ENCODE data around the gene PHTF1.
A peak's percentile ranks its signal among the peaks of the same experiment; 100 is the strongest.
"Not testable (repeated sequence)": the region's sequence is repeated elsewhere in the genome, so short reads cannot be mapped to it uniquely, and the experiment has no call there.

Gene PHTF1

DNA sequence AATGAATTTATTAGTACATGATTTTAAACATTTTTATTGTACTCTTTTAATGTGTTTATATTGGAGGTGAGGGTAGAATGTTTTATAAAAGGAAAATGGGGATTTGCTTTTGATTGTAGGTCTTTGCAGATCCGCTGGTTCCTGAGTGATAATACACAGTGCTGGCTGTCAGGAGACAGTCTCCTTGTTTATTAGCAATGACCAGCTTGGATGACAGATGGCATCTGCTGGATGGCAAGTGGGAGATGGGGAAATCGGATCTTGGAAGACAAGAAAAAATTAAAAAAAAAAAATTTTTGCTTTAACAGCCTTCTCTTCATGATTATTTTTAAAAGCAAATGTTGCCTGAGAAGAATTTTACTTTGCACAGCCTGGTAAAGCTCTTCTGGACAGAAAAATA lies 4.4 kb upstream of the PHTF1 start:
- POLR2A ChIA-PET (ENCODE audit: low non-redundant PET): no interaction called here
- no peak overlapping the region for H3K27ac ChIP-seq

DNA sequence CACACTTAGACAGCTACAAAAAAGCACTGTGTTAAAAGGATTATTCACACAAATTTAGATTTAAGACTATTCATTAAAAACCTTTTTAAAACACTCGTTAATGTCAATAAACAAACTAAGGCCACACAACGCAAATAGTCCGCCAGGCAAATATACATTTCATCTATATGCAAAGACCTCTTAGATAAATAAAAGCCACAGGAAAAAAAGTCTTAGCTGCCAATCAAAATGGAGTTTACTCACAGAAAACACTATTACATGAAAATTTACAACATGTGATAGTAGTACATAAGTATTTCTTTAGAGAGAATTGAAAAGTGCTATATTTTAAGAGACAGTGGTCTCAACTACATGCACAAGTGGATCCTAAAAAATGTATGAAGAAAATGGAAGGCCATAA lies 2.7 kb upstream of the PHTF1 start:
- ChIA-PET POLR2A (ENCODE audit: low non-redundant PET) (no interaction called here), CTCF (interaction anchor here (0.6 to 0.7 kb wide), 3 partner anchors 26 to 585 kb away, joined by 3 to 8 read pairs (median 7); no protein-coding TSS in a partner anchor)
- TF ChIP-seq, protein P1, sequence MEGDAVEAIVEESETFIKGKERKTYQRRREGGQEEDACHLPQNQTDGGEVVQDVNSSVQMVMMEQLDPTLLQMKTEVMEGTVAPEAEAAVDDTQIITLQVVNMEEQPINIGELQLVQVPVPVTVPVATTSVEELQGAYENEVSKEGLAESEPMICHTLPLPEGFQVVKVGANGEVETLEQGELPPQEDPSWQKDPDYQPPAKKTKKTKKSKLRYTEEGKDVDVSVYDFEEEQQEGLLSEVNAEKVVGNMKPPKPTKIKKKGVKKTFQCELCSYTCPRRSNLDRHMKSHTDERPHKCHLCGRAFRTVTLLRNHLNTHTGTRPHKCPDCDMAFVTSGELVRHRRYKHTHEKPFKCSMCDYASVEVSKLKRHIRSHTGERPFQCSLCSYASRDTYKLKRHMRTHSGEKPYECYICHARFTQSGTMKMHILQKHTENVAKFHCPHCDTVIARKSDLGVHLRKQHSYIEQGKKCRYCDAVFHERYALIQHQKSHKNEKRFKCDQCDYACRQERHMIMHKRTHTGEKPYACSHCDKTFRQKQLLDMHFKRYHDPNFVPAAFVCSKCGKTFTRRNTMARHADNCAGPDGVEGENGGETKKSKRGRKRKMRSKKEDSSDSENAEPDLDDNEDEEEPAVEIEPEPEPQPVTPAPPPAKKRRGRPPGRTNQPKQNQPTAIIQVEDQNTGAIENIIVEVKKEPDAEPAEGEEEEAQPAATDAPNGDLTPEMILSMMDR (conservative IDR thresholded peaks at IDR 0.05; ENCODE audit: low read depth): no peak
- no peak for DNase-seq (ENCODE audit: low spot score)
- H3K27ac ChIP-seq: no peak overlapping the region

More for the DNA sequence above, 4.4 kb upstream of the PHTF1 start:
- CTCF ChIA-PET: interaction anchor here (0.6 kb wide), 2 partner anchors 887 to 953 kb away, joined by 3 to 5 read pairs; partner anchors contain the start of gene NRAS
- TF ChIP-seq, protein P1 (conservative IDR thresholded peaks at IDR 0.05; ENCODE audit: low read depth): no peak
- DNase-seq (ENCODE audit: low spot score): no peak

DNA sequence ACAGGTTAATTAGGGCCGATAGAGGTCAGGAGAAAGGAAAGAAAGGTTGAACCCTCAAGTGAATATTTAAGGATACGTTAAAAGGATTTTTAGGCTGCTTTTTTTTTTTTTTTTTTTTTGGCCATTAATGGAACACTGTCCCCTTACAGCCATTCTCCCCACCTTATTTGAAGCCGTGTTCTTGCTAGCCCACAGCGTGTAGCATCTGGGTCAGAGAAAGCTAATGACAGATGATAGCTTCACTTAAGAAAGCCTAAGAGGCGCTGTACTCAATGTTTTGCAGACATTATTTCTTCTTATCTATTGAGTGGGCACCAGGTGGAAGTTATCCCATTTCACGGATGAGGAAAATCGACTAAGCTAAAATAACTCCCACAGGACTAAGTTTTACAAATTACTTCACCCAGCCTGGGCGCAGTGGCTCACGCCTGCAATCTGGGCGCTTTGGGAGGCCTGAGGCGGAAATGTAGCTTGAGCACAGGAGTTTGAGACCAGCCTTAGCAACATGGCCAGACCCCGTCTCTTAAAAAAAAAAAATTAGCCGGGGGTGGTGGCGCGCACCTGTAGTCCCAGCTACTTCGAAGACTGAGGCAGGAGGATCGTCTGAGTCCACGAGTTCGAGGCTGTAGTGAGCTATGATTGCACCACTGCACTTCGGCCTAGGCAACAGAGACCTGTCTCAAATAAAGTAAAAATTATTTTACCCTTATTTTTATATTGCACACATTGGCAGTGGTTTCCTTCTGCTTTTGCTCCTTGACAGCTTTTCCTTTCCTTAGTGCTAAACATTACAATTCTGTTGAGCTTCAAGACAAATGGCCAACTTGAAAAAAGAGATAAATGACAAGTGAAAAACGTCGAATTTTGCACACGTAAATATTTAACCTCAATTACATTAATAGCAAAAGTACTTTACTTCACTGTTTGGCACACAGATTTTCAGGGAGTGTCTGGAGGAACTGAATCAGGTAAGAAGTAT lies 1.1 kb upstream of the PHTF1 start:
- TF ChIP-seq, protein P1 (conservative IDR thresholded peaks at IDR 0.05; ENCODE audit: low read depth): no peak
- peak overlapping the region; percentile 93 for H3K27ac ChIP-seq
- no peak for DNase-seq (ENCODE audit: low spot score)
- POLR2A ChIA-PET (ENCODE audit: low non-redundant PET): interaction anchor here (0.5 kb wide), 1 partner anchor 41 kb away, joined by 4 read pairs; no protein-coding TSS in a partner anchor
- CTCF ChIA-PET: interaction anchor here (0.6 to 1.5 kb wide), 6 partner anchors 12 to 1160 kb away, joined by 3 to 5 read pairs (median 4); partner anchors contain the start of gene LRIG2

DNA sequence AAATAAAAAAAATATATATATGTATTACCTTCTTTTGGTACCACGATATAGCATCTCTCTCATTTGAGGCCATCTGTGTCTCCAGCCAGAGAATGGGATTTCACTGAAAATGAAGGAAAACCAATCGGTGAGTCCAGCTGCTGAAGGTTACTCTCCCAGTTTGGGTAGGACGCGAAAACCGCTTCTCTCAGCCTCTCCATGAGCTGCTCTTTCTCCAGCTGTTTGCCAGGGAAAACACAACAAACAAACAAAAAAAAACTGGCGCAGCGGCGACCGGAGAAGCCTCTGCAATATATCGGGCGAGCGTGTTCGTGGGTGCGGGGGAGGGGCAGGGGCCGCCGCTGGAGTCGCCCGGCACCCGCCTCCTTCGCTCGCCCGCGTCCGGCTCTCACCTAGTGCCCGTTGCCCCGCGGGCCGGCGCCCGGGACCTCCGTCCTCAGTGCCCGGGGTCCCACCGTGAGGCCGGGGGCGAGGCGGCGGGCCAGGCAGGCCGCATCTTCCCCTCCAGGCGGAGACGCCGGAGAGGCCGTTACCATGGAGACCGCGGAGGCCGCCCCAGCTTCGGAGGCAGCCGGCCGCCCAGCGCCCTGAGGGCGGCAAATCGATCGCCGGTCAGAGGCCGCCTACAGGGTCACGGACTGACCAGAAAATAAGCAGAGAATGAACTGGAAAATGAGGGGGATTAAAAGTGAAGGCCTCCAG lies 504 bp downstream of the PHTF1 start:
- peak overlapping the region; percentile 93 for H3K27ac ChIP-seq
- TF ChIP-seq, protein P1 (conservative IDR thresholded peaks at IDR 0.05; ENCODE audit: low read depth): no peak
- CTCF ChIA-PET: interaction anchor here (1.1 to 1.5 kb wide), 2 partner anchors 16 to 34 kb away, joined by 5 to 7 read pairs; no protein-coding TSS in a partner anchor
- POLR2A ChIA-PET (ENCODE audit: low non-redundant PET): no interaction called here
- DNase-seq (ENCODE audit: low spot score): peak; percentile 39

DNA sequence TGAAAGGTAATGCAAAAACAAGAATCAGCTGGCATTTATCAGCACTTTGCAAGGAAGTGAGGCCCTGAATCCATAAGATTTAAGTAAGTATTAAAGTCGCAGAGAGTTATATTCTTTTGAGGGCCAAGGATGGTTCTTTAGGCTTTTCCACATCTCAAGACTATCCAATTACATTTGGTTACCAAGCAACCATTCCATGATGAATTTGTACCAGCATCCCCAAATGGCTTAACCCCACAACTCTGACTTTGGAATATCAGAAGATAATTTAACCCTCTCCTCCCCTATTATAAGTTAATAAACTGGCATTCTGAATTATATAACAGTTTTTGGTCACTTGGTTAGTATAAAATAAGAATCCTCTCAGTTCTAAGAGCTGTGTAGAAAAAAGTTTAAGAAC lies 2.8 kb downstream of the PHTF1 start:
- no peak overlapping the region for H3K27ac ChIP-seq
- DNase-seq (ENCODE audit: low spot score): no peak
- POLR2A ChIA-PET (ENCODE audit: low non-redundant PET): no interaction called here
- CTCF ChIA-PET: no interaction called here
- TF ChIP-seq, protein P1 (conservative IDR thresholded peaks at IDR 0.05; ENCODE audit: low read depth): no peak

DNA sequence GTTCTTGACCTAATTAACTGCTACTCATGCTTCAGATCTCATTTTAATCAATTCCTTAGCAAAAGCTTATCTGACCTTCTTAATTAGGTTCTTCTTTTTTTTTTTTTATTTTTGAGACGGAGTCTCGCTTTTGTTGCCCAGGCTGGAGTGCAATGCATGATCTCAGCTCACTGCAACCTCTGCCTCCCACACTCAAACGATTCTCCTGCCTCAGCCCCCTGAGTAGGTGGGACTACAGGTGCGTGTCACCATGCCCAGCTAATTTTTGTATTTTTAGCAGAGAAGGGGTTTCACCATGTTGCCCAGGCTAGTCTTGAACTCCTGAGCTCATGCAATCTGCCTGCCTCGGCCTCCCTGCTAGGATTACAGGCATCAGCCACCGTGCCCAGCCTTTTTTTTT lies 6.0 kb downstream of the PHTF1 start:
- DNase-seq (ENCODE audit: low spot score); POLR2A ChIA-PET (ENCODE audit: low non-redundant PET); H3K27ac ChIP-seq: not testable (repeated sequence)
- CTCF ChIA-PET: interaction anchor here (0.6 kb wide), 1 partner anchor 19 kb away, joined by 5 read pairs; no protein-coding TSS in a partner anchor

Data from RWPE1 (cell line).